ENCODE results near the gene ATG10. TPM values are rescaled to one million over a fixed set of nuclear protein-coding genes. Genes with fewer than 3 reads are reported as not detected.

Gene ATG10
- total and polyA plus RNA-seq, 7 donors: 4.2 to 7.4 (median 6.0) TPM

GRCh38 chr5:82154776-82155175, 183.0 kb downstream of the ATG10 start:
- ATAC-seq: no peak
- H3K4me1 ChIP-seq: peaks cover 2% of the 10 kb centered on the region
- H3K9me3 ChIP-seq: no peaks in the 10 kb centered on the region
- H3K27ac ChIP-seq: no peak overlapping the region
- intact Hi-C loops (cut with DNase I): no loop called here
- DNase-seq: no peak
- H3K36me3 ChIP-seq (ENCODE audit: insufficient read depth in 1 of 2, low read depth in 1 of 2): no peaks in the 10 kb centered on the region
- no peaks in the 10 kb centered on the region for H3K27me3 ChIP-seq (ENCODE audit: insufficient read depth in 3 of 3, low read length in 2 of 3)
- no peak for TF ChIP-seq CTCF (IDR thresholded peaks at IDR 0.05)
- WGBS, 3 donors: 95 to 100% (median 97%) methylated on average over 1 of the region's 1 CpG
- no peak overlapping the region for H3K4me3 ChIP-seq

GRCh38 chr5:82155305-82155704, 183.5 kb downstream of the ATG10 start:
- no peak for TF ChIP-seq CTCF (IDR thresholded peaks at IDR 0.05)
- intact Hi-C loops (cut with DNase I): no loop called here
- H3K4me3 ChIP-seq: no peak overlapping the region
- H3K36me3 ChIP-seq (ENCODE audit: insufficient read depth in 1 of 2, low read depth in 1 of 2): no peaks in the 10 kb centered on the region
- H3K27ac ChIP-seq: no peak overlapping the region
- no peaks in the 10 kb centered on the region for H3K27me3 ChIP-seq (ENCODE audit: insufficient read depth in 3 of 3, low read length in 2 of 3)
- no peaks in the 10 kb centered on the region for H3K9me3 ChIP-seq
- no peak for ATAC-seq
- WGBS, 3 donors: 93 to 94% (median 93%) methylated on average over 1 of the region's 1 CpG
- no peaks in the 10 kb centered on the region for H3K4me1 ChIP-seq
- no peak for DNase-seq

GRCh38 chr5:82156874-82157273, 185.1 kb downstream of the ATG10 start:
- intact Hi-C loops (cut with DNase I): no loop called here
- no peaks in the 10 kb centered on the region for H3K9me3 ChIP-seq
- ATAC-seq (no peak), DNase-seq (no peak)
- TF ChIP-seq CTCF (IDR thresholded peaks at IDR 0.05): no peak
- H3K4me1 ChIP-seq: no peaks in the 10 kb centered on the region
- WGBS, 3 donors: 78 to 87% (median 81%) methylated on average over 4 of the region's 4 CpGs
- no peak overlapping the region for H3K4me3 ChIP-seq
- no peaks in the 10 kb centered on the region for H3K36me3 ChIP-seq (ENCODE audit: insufficient read depth in 1 of 2, low read depth in 1 of 2)
- H3K27ac ChIP-seq: no peak overlapping the region
- H3K27me3 ChIP-seq (ENCODE audit: insufficient read depth in 3 of 3, low read length in 2 of 3): no peaks in the 10 kb centered on the region

- H3K9me3 ChIP-seq: no peaks in the 10 kb centered on the region
These were observed 187.1 kb downstream of the ATG10 start for GRCh38 chr5:82158755-82159413.

More at GRCh38 chr5:82158755-82159413, 187.1 kb downstream of the ATG10 start:
- 98 to 100% (median 98%) methylated on average over 3 of the region's 3 CpGs for WGBS, 3 donors
- ATAC-seq (peak in 2 of 4 donors; percentile 48 to 65), DNase-seq (no peak)
- intact Hi-C loops (cut with DNase I): no loop called here
- no peak overlapping the region for H3K27ac ChIP-seq
- no peak for TF ChIP-seq CTCF (IDR thresholded peaks at IDR 0.05)
- H3K4me1 ChIP-seq: no peaks in the 10 kb centered on the region
- no peaks in the 10 kb centered on the region for H3K27me3 ChIP-seq (ENCODE audit: insufficient read depth in 3 of 3, low read length in 2 of 3)
- H3K4me3 ChIP-seq: no peak overlapping the region
- no peaks in the 10 kb centered on the region for H3K36me3 ChIP-seq (ENCODE audit: insufficient read depth in 1 of 2, low read depth in 1 of 2)

All from psoas muscle (tissue), 8 donors.